K562 (cell line): ENCODE measurements around the gene DIP2B. TPM values are rescaled to one million over a fixed set of nuclear protein-coding genes. Genes with fewer than 3 reads are reported as not detected.

Source experiments
- CBX8 ChIP-seq: fragments of 200-600 bp; sonication (generic); IDR thresholded peaks from 2 replicates; pipeline ENCODE4 v1.6.1; 2012; ENCODE audit warnings: borderline replicate concordance, mixed run types, low read depth, mild to moderate bottlenecking, moderate library complexity, mixed read lengths, low read length, control low read depth, inconsistent platforms; ENCODE audit not compliant: poor library complexity, severe bottlenecking; ENCODE audit errors: extremely low read depth
- COPS2 ChIP-seq: fragments of 450-650 bp; conservative IDR thresholded peaks from 2 replicates; pipeline ENCODE4 v1.6.1; 2016; ENCODE audit warnings: mild to moderate bottlenecking, moderate library complexity
- DPF2 ChIP-seq: fragments of 450-650 bp; IDR thresholded peaks from 2 replicates; pipeline ENCODE4 v1.6.1; 2016
- FOSL1 ChIP-seq: fragments of 200-800 bp; sonication (Bioruptor generic); conservative IDR thresholded peaks from 2 replicates; pipeline ENCODE4 v1.6.1; 2016; ENCODE audit warnings: missing genetic modification characterization, missing compliant biosample characterization
- FUS ChIP-seq: fragments of 200-400 bp; formaldehyde crosslinking; optimal IDR thresholded peaks from 2 replicates; pipeline ENCODE3; 2017; ENCODE audit warnings: low read depth, low read length
- MAZ ChIP-seq, 2 experiments: fragments of 450-650 bp in 1 of 2; sonication (generic) in 1 of 2; formaldehyde crosslinking; IDR thresholded peaks in 1 of 2; conservative IDR thresholded peaks in 1 of 2; 2 replicates each; pipeline versions ENCODE4 v1.4.0 to v1.5.0; 2020; ENCODE audit warnings: mild to moderate bottlenecking in 1 of 2, missing genetic modification reagents in 1 of 2
- MTF1 ChIP-seq: fragments of 250-450 bp; sonication (Bioruptor Pico); IDR thresholded peaks from 2 replicates; pipeline ENCODE4 v1.9.0; 2021; ENCODE audit warnings: moderate library complexity, mild to moderate bottlenecking, inconsistent platforms, borderline replicate concordance
- NFYB ChIP-seq: IDR thresholded peaks from 2 replicates; pipeline ENCODE4 v1.6.1; 2011; ENCODE audit warnings: mild to moderate bottlenecking, moderate library complexity; ENCODE audit not compliant: insufficient read length; ENCODE audit errors: extremely low read depth
- PKNOX1 ChIP-seq: fragments of 450-650 bp; IDR thresholded peaks from 2 replicates; pipeline ENCODE4 v1.6.1; 2016
- ZBTB12 ChIP-seq: fragments of 250-450 bp; sonication (Bioruptor Pico); IDR thresholded peaks from 2 replicates; pipeline ENCODE4 v1.4.0; 2020
- ZBTB9 ChIP-seq: fragments of 450-650 bp; formaldehyde crosslinking; IDR thresholded peaks from 2 replicates; pipeline ENCODE4 v1.4.0; 2020; ENCODE audit warnings: mild to moderate bottlenecking, moderate library complexity
- ZNF318 ChIP-seq, 2 experiments: fragments of 450-650 bp; IDR thresholded peaks; 2 replicates each; pipeline ENCODE4 v1.6.1; 2016; ENCODE audit warnings: mild to moderate bottlenecking in 2 of 2, borderline replicate concordance in 1 of 2, low read depth in 1 of 2, moderate library complexity in 1 of 2
- polyA plus RNA-seq, 8 experiments: library from polyadenylated mRNA; depleted of rRNA in 4 of 8; stranded (reverse) in 5 of 8; unstranded in 3 of 8; fragments of >200 nt; fragmentation: Nextera tagmentation in 2 of 8; fragmentation: Illumina TruSeq in 1 of 8; extraction: Ambion mirVana in 2 of 8; extraction: Trizol in 1 of 8; gene quantifications; 2 replicates each; pipeline versions ENCODE4 v1.2.1 to v1.2.3, GENCODE V29; 2011 to 2014; ENCODE audit warnings: inconsistent platforms in 1 of 8, missing spikeins in 1 of 8
- total RNA-seq, 7 experiments: library from RNA; depleted of rRNA in 6 of 7; stranded (reverse); fragments of >200 nt in 6 of 7; fragmentation: Illumina TruSeq in 2 of 7; extraction: Trizol in 2 of 7; gene quantifications; 2 replicates each; pipeline versions ENCODE4 v1.2.1 to v1.2.3, GENCODE V29; 2011 to 2021; ENCODE audit warnings: low replicate concordance in 1 of 7

The DIP2B gene
- total and polyA plus RNA-seq, 9 of the 15 experiments (the other 6 are each of a cell fraction or from before 2014, with no cell fraction given), result 4.6 to 26.1 (median 18.8) TPM

- TF ChIP-seq COPS2 (no peak), ZNF318 (IDR thresholded peaks at IDR 0.05; ENCODE audit: borderline replicate concordance in 1 of 2, low read depth in 1 of 2) (no peak), FUS (no peak), NFYB (no peak), MAZ (CRISPR knock-in tag; conservative IDR thresholded peaks at IDR 0.05 in 1 of 2, IDR thresholded peaks at IDR 0.05 in 1 of 2) (no peak), FOSL1 (no peak), CBX8 (no peak), DPF2 (peak; percentile 83), MTF1 (CRISPR knock-in tag) (no peak), PKNOX1 (peak; percentile 87), ZBTB12 (CRISPR knock-in tag) (no peak), ZBTB9 (CRISPR knock-in tag) (no peak)
Observed at GRCh38 chr12:50625029-50625925, 120.5 kb downstream of the DIP2B start (continued).
